Activated T-helper 1 cell treated with anti-CD3 and anti-CD28 coated beads, Interleukin-2, amount 50 U/mL, for 16 hours (primary cell): ENCODE results near the gene CAMK2N2.

Experiments used
- DNase-seq, 2 donors: peaks; one replicate each; pipeline ENCODE4 v3.0.0-alpha.2; 2020; ENCODE audit warnings: low read depth in 1 of 2, low spot score in 1 of 2

Gene CAMK2N2

DNA sequence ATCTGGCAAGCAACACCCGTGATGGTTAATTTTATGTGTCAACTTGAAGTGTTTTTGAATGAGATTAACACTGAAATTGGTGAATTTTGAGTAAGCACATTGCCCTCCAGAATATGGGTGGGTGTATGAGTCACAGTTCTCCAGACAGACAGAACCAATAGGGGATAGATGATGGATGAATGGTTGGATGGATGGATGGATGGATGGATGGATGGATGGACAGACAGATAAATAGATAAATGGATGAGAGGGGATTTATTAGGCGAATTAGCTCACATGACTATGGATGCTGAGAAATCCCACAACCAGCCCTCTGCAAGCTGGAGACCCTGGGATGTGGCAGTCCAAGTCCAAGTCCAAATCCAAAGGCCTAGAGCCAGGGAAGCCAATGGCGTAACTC lies 37.4 kb downstream of the CAMK2N2 start:
- DNase-seq = no peak

DNA sequence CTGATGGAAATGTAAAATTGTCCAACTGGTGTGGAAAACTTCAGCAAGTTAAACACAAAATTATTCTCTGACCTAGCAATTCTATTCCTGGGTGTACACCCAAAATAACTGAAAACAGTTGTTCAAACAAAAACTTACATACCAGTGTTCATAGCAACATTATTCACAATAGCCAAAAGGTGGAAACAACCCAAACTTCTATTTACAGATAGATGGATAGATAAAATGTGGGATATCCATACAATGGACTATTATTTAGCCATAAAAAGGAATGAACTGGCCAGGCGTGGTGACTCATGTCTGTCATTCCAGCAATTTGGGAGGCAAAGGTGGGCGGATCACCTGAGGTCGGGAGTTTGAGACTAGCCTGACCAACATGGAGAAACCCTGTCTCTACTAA lies 38.8 kb downstream of the CAMK2N2 start:
- no peak for DNase-seq

DNA sequence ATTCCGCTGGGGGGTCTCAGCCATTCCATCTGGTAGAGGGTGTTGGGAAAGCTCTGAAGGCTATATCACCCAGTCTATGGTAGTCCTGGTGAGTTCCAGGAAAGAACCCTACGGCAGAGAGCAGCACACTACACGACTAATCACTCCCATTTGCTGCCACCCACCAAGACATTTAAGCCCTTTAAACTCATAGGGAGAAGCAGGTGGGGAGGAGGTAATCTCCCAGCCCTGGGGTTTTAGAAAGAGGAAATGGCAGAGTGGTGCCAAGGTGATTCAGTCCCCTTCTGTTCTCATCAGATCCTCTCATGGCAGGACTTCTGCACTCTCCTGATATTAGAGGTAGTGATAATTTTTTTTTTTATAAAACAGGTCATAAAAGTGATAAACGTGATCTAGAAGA lies 42.5 kb downstream of the CAMK2N2 start:
- no peak for DNase-seq

DNA sequence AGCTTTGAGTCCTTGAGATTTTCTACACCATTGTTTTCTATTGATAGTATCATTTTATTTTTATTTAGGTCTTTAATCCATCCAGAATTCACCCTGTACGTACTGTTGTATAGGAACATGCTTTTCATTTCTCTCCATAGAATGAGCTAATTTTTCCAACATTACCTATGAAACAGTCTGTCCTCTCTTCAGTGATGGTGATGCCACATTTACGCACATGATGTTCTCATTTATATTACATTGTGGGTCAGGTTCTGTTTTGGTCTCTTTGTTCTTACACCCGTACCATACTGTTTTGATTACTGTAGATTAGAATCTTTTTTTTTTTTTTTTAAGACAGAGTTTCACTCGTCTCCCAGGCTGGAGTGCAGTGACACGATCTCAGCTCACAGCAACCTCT lies 49.6 kb downstream of the CAMK2N2 start:
- DNase-seq = no peak

DNA sequence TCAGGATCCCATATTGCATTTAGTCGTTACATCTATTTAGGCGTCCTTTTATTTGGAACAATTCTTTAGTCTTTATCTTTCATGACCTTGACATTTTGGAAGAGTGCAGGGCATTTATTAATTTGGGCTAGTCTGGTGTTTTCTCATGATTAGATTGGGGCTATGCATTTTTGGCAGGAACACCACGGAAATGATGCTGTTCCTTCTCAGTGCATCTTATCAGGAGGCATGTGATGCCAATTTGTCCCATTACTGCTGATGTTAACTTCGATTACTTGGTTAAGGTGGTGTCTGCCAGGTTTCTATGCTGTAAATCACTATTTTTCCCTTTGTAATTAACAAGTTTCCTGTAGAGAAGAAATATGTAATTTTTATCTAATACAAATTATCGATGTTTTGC lies 50.1 kb downstream of the CAMK2N2 start:
- no peak for DNase-seq
